ENCODE results near the gene PCDH10.

DNA sequence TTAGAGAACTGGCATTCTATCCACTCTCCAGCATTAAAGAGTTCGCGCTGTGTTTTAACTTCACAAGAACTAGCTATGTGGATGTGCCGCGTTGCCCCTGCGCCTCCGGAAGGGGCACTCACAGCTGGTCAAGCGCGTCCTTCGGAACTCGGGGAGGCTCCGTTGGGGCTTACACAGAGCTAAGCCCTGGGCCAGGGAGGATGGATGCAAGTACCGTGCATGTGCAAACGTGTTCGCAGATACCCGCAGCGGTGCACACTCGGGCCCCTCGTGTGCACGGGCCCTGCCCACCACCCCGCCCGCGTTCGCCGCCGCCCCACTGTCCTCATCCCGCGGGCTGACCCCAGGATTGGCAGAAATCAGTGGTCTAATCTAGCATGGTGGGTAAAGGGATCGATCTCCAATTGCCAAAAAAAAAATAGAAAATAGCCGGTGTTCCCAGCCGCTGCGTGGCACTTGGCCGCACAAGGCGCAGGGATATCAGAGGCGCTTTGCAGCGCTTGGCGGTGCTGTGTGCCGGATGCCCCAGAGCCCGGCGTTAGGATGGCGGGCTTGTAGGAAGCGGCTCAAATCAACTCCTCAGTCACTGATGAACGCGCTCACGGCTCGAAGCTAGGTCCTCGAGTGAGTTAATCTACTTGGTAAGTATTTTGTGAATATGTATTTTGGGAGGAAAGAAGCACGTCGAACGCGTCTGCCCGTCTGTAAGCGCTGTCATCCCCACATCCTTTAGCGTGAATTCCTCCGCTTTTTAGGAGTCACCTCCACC lies 989 bp upstream of the PCDH10 start:
- TF ChIP-seq EP300 (IDR thresholded peaks at IDR 0.05; ENCODE audit: borderline replicate concordance) (0 out of 2 replicates have a peak, but pooled peaks have one; percentile 11), CEBPB (IDR thresholded peaks at IDR 0.05) (no peak), FOXM1 (IDR thresholded peaks at IDR 0.05; ENCODE audit: borderline replicate concordance, low read depth) (no peak), YY1 (IDR thresholded peaks at IDR 0.05; ENCODE audit: low read depth) (no peak), TAF1 (IDR thresholded peaks at IDR 0.05; ENCODE audit: low read depth) (no peak), ZBTB7A (IDR thresholded peaks at IDR 0.05; ENCODE audit: low read depth) (peak; percentile 41; the same call in 1 of the 2 replicates), RAD21 (IDR thresholded peaks at IDR 0.05; ENCODE audit: low read depth) (no peak), EGR1 (IDR thresholded peaks at IDR 0.05) (no peak)

Data from Ishikawa (cell line).